Upper lobe of left lung (tissue), 4 donors: ENCODE results near the gene SCLT1.

Source experiments
- EP300 ChIP-seq, 4 donors: sonication (generic); formaldehyde crosslinking; IDR thresholded peaks; one replicate each; pipeline ENCODE4 v1.5.1; 2017; ENCODE audit warnings: antibody characterized with exemption in 4 of 4, control low read depth in 2 of 4
- POLR2A ChIP-seq, 4 donors: fragments of 450-650 bp; IDR thresholded peaks; one replicate each; pipeline ENCODE4 v1.5.1; 2016 to 2017; ENCODE audit warnings: antibody characterized with exemption in 4 of 4, mild to moderate bottlenecking in 2 of 4
- POLR2AphosphoS5 ChIP-seq, 2 donors: sonication (generic); formaldehyde crosslinking; IDR thresholded peaks; one replicate each; pipeline ENCODE4 v1.5.1; 2017; ENCODE audit warnings: antibody characterized with exemption in 2 of 2
- TF ChIP-seq, protein P1 (sequence below), 6 experiments: fragments of 450-650 bp in 4 of 6; fragments of 200-600 bp in 2 of 6; sonication (generic) in 2 of 6; IDR thresholded peaks; one replicate each; pipeline ENCODE4 v1.5.1; 2016 to 2019; ENCODE audit warnings: antibody characterized with exemption in 6 of 6

DNA sequence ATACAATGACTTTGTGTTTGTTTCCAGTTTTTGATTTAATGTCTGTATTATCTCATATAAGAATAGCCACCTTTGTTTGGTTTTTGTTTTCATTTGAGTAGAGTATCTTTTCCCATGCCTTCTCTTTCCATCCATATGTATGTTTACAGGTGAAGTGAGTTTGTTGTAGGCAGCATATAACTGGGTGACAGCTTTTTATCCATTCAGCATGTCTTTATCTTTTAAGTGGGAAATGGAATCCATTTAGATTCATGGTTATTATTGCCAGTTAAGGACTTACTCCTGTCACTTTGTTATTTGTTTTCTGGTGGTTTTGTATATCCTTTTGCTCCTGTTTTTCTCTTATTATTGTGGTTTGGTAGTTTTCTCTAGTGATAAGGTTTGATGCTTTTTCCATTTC, 34.3 kb downstream of the SCLT1 start:
- TF ChIP-seq, protein P1, sequence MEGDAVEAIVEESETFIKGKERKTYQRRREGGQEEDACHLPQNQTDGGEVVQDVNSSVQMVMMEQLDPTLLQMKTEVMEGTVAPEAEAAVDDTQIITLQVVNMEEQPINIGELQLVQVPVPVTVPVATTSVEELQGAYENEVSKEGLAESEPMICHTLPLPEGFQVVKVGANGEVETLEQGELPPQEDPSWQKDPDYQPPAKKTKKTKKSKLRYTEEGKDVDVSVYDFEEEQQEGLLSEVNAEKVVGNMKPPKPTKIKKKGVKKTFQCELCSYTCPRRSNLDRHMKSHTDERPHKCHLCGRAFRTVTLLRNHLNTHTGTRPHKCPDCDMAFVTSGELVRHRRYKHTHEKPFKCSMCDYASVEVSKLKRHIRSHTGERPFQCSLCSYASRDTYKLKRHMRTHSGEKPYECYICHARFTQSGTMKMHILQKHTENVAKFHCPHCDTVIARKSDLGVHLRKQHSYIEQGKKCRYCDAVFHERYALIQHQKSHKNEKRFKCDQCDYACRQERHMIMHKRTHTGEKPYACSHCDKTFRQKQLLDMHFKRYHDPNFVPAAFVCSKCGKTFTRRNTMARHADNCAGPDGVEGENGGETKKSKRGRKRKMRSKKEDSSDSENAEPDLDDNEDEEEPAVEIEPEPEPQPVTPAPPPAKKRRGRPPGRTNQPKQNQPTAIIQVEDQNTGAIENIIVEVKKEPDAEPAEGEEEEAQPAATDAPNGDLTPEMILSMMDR (IDR thresholded peaks at IDR 0.05) = no peak
- TF ChIP-seq POLR2A (IDR thresholded peaks at IDR 0.05) = no peak
- no peak for TF ChIP-seq EP300 (IDR thresholded peaks at IDR 0.05)
- TF ChIP-seq POLR2AphosphoS5 (IDR thresholded peaks at IDR 0.05) = no peak
